NK-92 (cell line): ENCODE results near the gene CSF2.

Source experiments
- DNase-seq: peaks from one replicate; lab custom pipeline; 2025; ENCODE audit not compliant: unreplicated experiment; lab: John Stamatoyannopoulos, UW

CSF2 gene

GRCh38 chr5:132067941-132068808, 5.4 kb upstream of the CSF2 start:
- no peak for DNase-seq

- DNase-seq, result no peak
Measured at GRCh38 chr5:132069561-132069960, 4.0 kb upstream of the CSF2 start.

- no peak for DNase-seq
Measured at GRCh38 chr5:132069994-132070393, 3.6 kb upstream of the CSF2 start.

GRCh38 chr5:132070460-132071337, 2.9 kb upstream of the CSF2 start:
- no peak for DNase-seq

GRCh38 chr5:132071338-132071707, 2.3 kb upstream of the CSF2 start:
- DNase-seq, result no peak

GRCh38 chr5:132072070-132072469, 1.5 kb upstream of the CSF2 start:
- DNase-seq, result no peak

GRCh38 chr5:132072528-132072927, 1.1 kb upstream of the CSF2 start:
- no peak for DNase-seq

GRCh38 chr5:132074091-132074771, 642 bp downstream of the CSF2 start:
- no peak for DNase-seq

GRCh38 chr5:132074772-132075718, 1.5 kb downstream of the CSF2 start:
- DNase-seq, result no peak

- DNase-seq, result no peak
Measured at GRCh38 chr5:132075719-132076077, 2.1 kb downstream of the CSF2 start.

- no peak for DNase-seq
Measured at GRCh38 chr5:132076202-132076830, 2.7 kb downstream of the CSF2 start.

GRCh38 chr5:132076983-132077382, 3.4 kb downstream of the CSF2 start:
- DNase-seq, result no peak

- no peak for DNase-seq
Measured at GRCh38 chr5:132079081-132079480, 5.5 kb downstream of the CSF2 start.

- DNase-seq, result no peak
Measured at GRCh38 chr5:132079619-132080018, 6.0 kb downstream of the CSF2 start.

GRCh38 chr5:132080595-132080994, 7.0 kb downstream of the CSF2 start:
- DNase-seq, result no peak

- no peak for DNase-seq
Measured at GRCh38 chr5:132081458-132081857, 7.9 kb downstream of the CSF2 start.

GRCh38 chr5:132082329-132083023, 8.9 kb downstream of the CSF2 start:
- DNase-seq, result no peak

GRCh38 chr5:132083071-132083678, 9.6 kb downstream of the CSF2 start:
- DNase-seq, result no peak

GRCh38 chr5:132085686-132086085, 12.1 kb downstream of the CSF2 start:
- no peak for DNase-seq
